Keratinocyte (primary cell): ENCODE results near the gene ITPA. TPM values are rescaled to one million over a fixed set of nuclear protein-coding genes. Genes with fewer than 3 reads are reported as not detected.
"Not testable (repeated sequence)": the region's sequence is repeated elsewhere in the genome, so short reads cannot be mapped to it uniquely, and the experiment has no call there.

Experiments
- DNase-seq: peaks from one replicate; pipeline ENCODE4 v3.0.0-alpha.2; 2011; ENCODE audit warnings: low read depth, missing footprints, low spot score
- FAIRE-seq: peaks from 2 replicates; lab custom pipeline; 2011; peaks lifted over from hg19 to GRCh38; lab: Jason Lieb, UNC
- H2AFZ ChIP-seq: 2 replicates; pipeline ENCODE4 v1.6.0; 2012; ENCODE audit warnings: low read length, control low read depth, inconsistent platforms; ENCODE audit not compliant: control insufficient read depth
- H3K27ac ChIP-seq: 2 replicates; pipeline ENCODE4 v1.5.1; 2011; ENCODE audit warnings: low read length; ENCODE audit not compliant: control insufficient read depth, insufficient read depth
- H3K27me3 ChIP-seq: 3 replicates; pipeline ENCODE4 v1.6.0; 2011; ENCODE audit warnings: low read length; ENCODE audit not compliant: control insufficient read depth, insufficient read depth; ENCODE audit errors: extremely low read depth
- H3K36me3 ChIP-seq, 2 experiments: 2 replicates in 1 of 2; 3 replicates in 1 of 2; pipeline ENCODE4 v1.5.1; 2011; ENCODE audit warnings: low read length in 2 of 2, mild to moderate bottlenecking in 1 of 2; ENCODE audit not compliant: control insufficient read depth in 2 of 2, insufficient read depth in 2 of 2; ENCODE audit errors: extremely low read depth in 1 of 2
- H3K4me1 ChIP-seq: 3 replicates; pipeline ENCODE4 v1.5.1; 2011; ENCODE audit warnings: low read length; ENCODE audit not compliant: control insufficient read depth, insufficient read depth; ENCODE audit errors: extremely low read depth
- H3K4me2 ChIP-seq: 3 replicates; pipeline ENCODE4 v1.6.0; 2011; ENCODE audit warnings: low read depth, low read length; ENCODE audit not compliant: control insufficient read depth, insufficient read depth; ENCODE audit errors: extremely low read depth
- H3K4me3 ChIP-seq, 3 experiments: fragments of 200-600 bp in 1 of 3; sonication (generic) in 1 of 3; 2 replicates in 2 of 3; 3 replicates in 1 of 3; pipeline ENCODE4 v1.5.1; 2011 to 2016; ENCODE audit warnings: low read length in 3 of 3, mild to moderate bottlenecking in 3 of 3, control low read depth in 2 of 3, inconsistent platforms in 1 of 3, low read depth in 1 of 3, mixed read lengths in 1 of 3, mixed run types in 1 of 3, moderate library complexity in 1 of 3; ENCODE audit not compliant: control insufficient read depth in 2 of 3, insufficient read depth in 2 of 3; ENCODE audit errors: extremely low read depth in 1 of 3
- H3K79me2 ChIP-seq: 2 replicates; pipeline ENCODE4 v1.6.0; 2012; ENCODE audit warnings: low read length; ENCODE audit not compliant: control insufficient read depth, insufficient read depth
- H3K9ac ChIP-seq: 3 replicates; pipeline ENCODE4 v1.6.0; 2011; ENCODE audit warnings: low read length; ENCODE audit not compliant: control insufficient read depth, insufficient read depth; ENCODE audit errors: extremely low read depth
- H3K9me1 ChIP-seq: 3 replicates; pipeline ENCODE4 v1.6.0; 2011; ENCODE audit warnings: low read length; ENCODE audit not compliant: control insufficient read depth, insufficient read depth; ENCODE audit errors: extremely low read depth
- H3K9me3 ChIP-seq: 2 replicates; pipeline ENCODE4 v1.5.1; 2012; ENCODE audit warnings: low read depth, low read length; ENCODE audit not compliant: control insufficient read depth
- H4K20me1 ChIP-seq: 3 replicates; pipeline ENCODE4 v1.6.0; 2011; ENCODE audit warnings: low read length; ENCODE audit not compliant: control insufficient read depth, insufficient read depth; ENCODE audit errors: extremely low read depth
- EZH2 ChIP-seq: IDR thresholded peaks from one replicate; pipeline ENCODE4 v1.6.1; 2012; ENCODE audit warnings: inconsistent platforms, mild to moderate bottlenecking, low read length, moderate library complexity
- dilution Hi-C: fragments of 300-500 bp; cut with MboI; formaldehyde crosslinking; loops from one replicate; pipeline ENCODE4 v1.7.0; 2020; ENCODE audit warnings: low sequenced_read_pairs; ENCODE audit not compliant: extremely low pct_ligation_motif_present
- polyA plus RNA-seq, 5 experiments: library from polyadenylated mRNA; depleted of rRNA in 3 of 5; stranded (reverse) in 3 of 5; stranded (forward) in 1 of 5; unstranded in 1 of 5; fragments of >200 nt; gene quantifications; 1 replicate in 1 of 5; 2 replicates in 3 of 5; 3 replicates in 1 of 5; pipeline versions ENCODE4 v1.2.1 to v1.2.3, GENCODE V29; 2011 to 2012; ENCODE audit warnings: missing spikeins in 2 of 5, low read depth in 1 of 5, low replicate concordance in 1 of 5
- TF ChIP-seq, protein P1 (sequence below), 3 experiments: IDR thresholded peaks in 1 of 3; conservative IDR thresholded peaks in 1 of 3; optimal IDR thresholded peaks in 1 of 3; 2 replicates in 2 of 3; 3 replicates in 1 of 3; pipeline versions ENCODE3 to v1.5.1; 2011; ENCODE audit warnings: low read length in 3 of 3, mild to moderate bottlenecking in 3 of 3, moderate library complexity in 2 of 3, control low read depth in 1 of 3, inconsistent platforms in 1 of 3; ENCODE audit not compliant: insufficient read depth in 2 of 3; ENCODE audit errors: extremely low read depth in 1 of 3

The ITPA gene
- polyA plus RNA-seq, 1 donor (not counting 4 experiments of a cell fraction or from before 2014, with no cell fraction given) = 40.5 TPM

DNA sequence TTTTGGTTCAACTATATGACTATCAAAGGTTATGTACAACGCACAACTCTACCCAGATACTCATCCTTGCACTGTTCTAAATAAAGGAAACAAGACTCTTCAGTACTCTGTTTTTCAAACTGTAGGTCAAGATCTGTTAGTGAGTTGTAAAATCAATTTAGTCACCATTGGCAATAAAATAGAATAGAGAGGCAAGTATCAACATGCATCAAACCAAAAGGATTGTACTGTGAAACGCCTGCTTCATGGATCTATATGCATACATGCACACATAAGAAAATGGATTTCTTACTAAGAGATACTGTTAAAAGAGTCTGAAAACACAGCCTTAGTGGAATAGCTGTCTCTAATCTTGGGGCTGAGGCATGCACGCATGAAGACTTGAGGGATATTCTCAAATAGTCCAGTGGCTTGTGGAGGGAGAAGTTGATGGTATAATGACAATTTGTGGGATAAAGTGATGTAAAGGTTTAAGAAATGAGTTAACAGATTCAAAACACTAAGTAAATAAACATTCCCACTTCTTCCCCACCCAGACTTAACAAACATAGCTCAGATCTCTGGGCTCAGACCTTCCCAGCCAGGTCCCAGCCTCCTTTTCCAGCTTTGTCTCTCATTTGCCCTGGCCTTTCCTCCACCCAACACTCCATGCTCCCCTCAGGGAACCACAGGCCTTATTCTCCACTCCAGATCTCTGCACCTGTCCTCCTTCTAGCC is 25.2 kb upstream of the ITPA start:
- DNase-seq = no peak
- TF ChIP-seq EZH2 = no peak
- TF ChIP-seq, protein P1, sequence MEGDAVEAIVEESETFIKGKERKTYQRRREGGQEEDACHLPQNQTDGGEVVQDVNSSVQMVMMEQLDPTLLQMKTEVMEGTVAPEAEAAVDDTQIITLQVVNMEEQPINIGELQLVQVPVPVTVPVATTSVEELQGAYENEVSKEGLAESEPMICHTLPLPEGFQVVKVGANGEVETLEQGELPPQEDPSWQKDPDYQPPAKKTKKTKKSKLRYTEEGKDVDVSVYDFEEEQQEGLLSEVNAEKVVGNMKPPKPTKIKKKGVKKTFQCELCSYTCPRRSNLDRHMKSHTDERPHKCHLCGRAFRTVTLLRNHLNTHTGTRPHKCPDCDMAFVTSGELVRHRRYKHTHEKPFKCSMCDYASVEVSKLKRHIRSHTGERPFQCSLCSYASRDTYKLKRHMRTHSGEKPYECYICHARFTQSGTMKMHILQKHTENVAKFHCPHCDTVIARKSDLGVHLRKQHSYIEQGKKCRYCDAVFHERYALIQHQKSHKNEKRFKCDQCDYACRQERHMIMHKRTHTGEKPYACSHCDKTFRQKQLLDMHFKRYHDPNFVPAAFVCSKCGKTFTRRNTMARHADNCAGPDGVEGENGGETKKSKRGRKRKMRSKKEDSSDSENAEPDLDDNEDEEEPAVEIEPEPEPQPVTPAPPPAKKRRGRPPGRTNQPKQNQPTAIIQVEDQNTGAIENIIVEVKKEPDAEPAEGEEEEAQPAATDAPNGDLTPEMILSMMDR (optimal IDR thresholded peaks at IDR 0.05 in 1 of 3, IDR thresholded peaks at IDR 0.05 in 1 of 3, conservative IDR thresholded peaks at IDR 0.05 in 1 of 3; ENCODE audit: extremely low read depth in 1 of 3, insufficient read depth in 2 of 3, low read length in 3 of 3) = no peak

DNA sequence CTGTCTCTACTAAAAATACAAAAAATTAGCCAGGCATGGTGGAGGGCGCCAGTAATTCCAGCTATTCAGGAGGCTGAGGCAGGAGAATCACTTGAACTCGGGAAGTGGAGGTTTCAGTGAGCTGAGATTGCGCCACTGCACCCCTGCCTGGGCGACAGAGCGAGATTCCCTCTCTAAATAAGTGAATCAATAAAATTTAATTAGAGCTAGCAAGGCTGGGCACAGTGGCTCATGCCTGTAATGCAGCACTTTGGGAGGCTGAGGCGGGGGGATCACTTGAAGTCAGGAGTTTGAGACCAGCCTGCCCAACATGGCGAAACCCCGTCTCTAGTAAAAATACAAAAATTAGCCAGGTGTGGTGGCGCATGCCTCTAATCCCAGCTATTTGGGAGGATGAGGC is 21.4 kb upstream of the ITPA start:
- H3K27me3 ChIP-seq, H4K20me1 ChIP-seq, FAIRE-seq, H3K9ac ChIP-seq, H3K27ac ChIP-seq, H3K4me3 ChIP-seq, dilution Hi-C loops, DNase-seq, H3K9me3 ChIP-seq, H3K79me2 ChIP-seq, H3K9me1 ChIP-seq, H2AFZ ChIP-seq, H3K4me2 ChIP-seq: not testable (repeated sequence)
- Histone ChIP-seq H3K4me1 (peaks cover 11% of the 10 kb centered on the region), H3K36me3 (peaks cover 20 to 26% of the 10 kb centered on the region in 2 experiments)

More for the DNA sequence above, 25.2 kb upstream of the ITPA start:
- H3K4me2 ChIP-seq = no peak overlapping the region
- no peak overlapping the region for H2AFZ ChIP-seq
- H3K4me1 ChIP-seq = peaks cover 11% of the 10 kb centered on the region
- H4K20me1 ChIP-seq = no peaks in the 10 kb centered on the region
- H3K9me1 ChIP-seq = no peaks in the 10 kb centered on the region
- dilution Hi-C loops = no loop called here
- no peak overlapping the region for H3K4me3 ChIP-seq
- H3K27me3 ChIP-seq = no peaks in the 10 kb centered on the region
- no peaks in the 10 kb centered on the region for H3K9me3 ChIP-seq
- no peaks in the 10 kb centered on the region for H3K36me3 ChIP-seq
- no peak for FAIRE-seq
- H3K27ac ChIP-seq = no peak overlapping the region
- no peaks in the 10 kb centered on the region for H3K79me2 ChIP-seq
- no peak overlapping the region for H3K9ac ChIP-seq
